GM12874 (cell line): ENCODE results near the gene GPR161.

Experiments used
- TF ChIP-seq, protein P1 (sequence below): IDR thresholded peaks from 2 replicates; pipeline ENCODE4 v1.5.1; 2011; ENCODE audit warnings: low read depth, mild to moderate bottlenecking, control low read depth, low read length, moderate library complexity; ENCODE audit not compliant: insufficient read depth

Gene GPR161

DNA sequence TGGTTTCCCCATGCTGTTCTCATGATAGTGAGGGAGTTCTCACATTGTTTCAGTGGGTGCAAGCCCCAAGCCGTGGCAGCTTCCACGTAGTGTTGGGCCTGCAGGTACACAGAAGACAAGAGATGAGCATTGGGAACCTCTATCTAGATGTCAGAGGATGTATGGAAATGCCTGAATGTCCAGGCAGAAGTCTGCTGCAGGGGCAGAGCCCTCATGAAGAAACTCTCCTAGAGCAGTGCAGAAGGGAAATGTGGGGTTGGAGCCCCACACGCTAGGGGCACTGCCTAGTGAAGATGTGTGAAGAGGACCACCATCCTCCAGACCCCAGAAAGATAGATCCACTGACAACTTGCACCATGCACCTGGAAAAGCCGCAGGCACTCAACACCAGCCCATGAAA lies 17.0 kb downstream of the GPR161 start:
- TF ChIP-seq, protein P1, sequence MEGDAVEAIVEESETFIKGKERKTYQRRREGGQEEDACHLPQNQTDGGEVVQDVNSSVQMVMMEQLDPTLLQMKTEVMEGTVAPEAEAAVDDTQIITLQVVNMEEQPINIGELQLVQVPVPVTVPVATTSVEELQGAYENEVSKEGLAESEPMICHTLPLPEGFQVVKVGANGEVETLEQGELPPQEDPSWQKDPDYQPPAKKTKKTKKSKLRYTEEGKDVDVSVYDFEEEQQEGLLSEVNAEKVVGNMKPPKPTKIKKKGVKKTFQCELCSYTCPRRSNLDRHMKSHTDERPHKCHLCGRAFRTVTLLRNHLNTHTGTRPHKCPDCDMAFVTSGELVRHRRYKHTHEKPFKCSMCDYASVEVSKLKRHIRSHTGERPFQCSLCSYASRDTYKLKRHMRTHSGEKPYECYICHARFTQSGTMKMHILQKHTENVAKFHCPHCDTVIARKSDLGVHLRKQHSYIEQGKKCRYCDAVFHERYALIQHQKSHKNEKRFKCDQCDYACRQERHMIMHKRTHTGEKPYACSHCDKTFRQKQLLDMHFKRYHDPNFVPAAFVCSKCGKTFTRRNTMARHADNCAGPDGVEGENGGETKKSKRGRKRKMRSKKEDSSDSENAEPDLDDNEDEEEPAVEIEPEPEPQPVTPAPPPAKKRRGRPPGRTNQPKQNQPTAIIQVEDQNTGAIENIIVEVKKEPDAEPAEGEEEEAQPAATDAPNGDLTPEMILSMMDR = no peak

DNA sequence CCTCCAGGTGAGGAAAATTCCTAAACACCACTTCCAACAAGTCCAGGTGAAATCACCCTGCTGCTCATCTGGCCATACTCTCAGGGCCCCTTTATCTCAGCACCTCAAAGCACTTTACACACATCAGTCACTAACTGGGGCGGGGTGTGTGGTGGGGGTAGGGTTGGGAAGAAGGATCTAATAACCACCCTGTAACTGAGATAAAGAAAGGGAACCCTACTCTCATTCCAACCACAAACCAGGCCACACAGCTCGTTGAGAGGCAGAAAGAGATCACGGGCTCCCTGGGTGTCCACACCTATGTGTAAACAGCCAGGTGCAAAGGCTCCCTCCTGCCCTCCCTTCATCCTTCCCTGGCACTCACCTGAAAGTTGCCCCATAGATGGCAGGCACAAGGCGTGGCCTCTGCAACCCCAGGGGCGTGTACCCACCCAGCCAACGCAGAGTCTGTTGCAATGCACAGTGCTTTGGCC lies 20.4 kb downstream of the GPR161 start:
- TF ChIP-seq, protein P1 = no peak

DNA sequence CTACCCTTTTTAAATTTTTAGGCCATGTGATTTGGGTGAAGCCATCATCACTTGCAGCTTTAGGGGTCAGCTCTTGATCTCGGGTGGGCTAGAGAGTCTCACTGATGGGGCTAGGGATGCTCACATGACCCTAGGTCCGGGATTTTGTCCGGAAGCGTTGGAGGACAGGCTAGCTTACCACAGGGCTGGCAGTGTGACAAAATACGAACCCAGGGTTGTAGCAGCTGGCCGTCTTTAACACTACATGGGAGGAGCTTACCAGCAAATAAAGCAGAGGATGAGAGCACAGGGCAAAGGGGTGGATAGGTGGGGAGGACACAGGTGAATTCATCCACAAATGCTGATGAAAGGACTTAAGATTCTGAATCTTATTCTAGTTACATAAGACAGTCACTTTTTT lies 21.9 kb downstream of the GPR161 start:
- TF ChIP-seq, protein P1 = no peak

DNA sequence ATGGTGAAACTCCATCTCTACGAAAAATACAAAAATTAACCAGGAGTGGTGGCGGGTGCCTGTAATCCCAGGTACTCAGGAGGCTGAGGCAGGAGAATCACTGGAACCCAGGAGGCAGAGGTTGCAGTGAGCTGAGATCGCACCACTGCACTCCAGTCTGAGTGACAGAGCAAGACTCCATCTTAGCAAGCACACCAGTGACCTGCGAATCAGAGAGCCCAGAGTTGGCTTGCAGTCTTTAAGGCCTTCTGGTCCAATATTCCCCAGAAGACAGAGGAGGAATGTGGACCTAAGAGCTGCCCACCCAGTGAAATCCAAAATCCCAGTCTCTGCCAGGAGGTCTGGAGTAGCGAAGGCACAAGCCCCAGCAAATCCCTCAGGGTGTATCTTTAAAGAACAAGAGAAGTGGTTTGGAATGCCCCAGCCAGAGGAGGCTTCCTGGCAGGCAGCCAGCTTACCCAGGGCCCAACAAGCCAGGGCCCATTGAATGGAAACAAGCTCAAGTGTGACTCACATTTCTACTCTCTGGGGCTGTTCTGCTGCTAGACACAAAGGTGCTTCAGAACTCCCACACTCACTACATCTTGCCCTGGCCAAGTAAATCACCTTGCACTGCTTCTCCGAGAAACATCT lies 23.9 kb downstream of the GPR161 start:
- TF ChIP-seq, protein P1 = no peak

DNA sequence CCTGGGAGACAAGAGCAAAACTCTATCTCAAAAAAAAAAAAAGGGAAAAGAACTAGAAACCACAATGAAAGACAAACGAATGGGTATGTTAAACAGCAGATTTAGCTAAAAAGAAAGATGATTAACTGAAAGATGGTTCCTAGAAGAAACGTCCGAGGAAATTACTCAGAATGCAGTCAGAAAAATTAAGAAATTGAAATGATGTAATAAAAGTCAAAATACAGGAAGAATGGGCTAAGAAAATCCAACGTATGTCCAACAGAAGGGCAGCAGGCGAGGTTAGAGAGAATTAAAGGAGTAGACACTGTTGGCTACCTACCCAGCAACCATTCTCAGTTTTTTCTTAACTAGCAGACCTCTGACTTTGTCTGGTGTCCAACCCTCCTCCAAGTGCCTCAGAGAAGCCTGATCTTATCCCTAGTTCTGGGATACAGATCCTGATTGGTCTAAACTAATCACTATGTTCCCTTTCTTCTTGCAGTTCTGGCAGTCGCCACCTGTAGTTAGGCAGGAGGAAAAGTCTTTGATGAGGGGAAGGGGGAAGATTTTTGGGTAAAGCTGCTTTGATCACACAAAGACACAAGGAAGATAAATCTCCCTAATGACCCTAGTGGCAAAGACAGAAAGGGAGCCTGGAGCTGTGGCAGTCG lies 25.7 kb downstream of the GPR161 start:
- TF ChIP-seq, protein P1 = no peak

DNA sequence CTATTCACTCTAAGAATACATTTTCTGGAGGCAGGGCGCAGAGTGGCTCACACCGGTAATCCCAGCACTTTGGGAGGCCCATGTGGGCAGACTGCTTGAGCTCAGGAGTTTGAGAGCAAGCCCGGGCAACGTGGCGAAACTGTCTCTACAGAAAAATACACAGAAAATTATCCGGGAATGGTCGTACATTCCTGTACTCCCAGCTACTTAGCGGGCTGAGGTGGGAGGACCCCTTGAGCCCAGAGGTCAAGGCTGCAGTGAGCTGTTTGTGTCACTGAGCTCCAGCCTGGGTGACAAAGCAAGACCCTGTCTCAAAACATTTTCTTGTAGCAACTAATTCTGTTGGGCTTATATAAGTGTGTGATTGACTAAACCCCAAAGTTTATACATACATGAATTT lies 30.5 kb downstream of the GPR161 start:
- TF ChIP-seq, protein P1 = no peak

DNA sequence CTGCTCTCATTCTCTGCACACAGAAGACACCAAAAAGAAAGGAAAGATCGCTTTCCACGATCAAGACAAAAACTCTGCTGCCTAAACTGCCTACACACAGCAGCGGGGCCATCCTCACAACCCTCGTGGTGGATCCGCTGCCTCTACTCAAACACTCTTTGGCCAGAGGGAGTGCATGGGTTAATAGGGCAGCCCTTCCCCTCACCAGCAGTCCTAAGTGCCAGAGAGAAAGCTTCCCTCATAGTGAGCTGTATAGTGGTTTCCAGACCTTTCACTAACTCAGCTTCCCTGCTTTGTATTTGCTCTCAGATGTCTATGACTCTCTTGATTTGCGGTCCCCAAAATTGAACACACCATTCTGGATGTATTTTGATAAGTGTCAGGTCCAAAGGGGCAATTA lies 30.9 kb downstream of the GPR161 start:
- TF ChIP-seq, protein P1 = no peak
